Panc1 (cell line): ENCODE measurements around the gene FAM83F. TPM values are rescaled to one million over a fixed set of nuclear protein-coding genes. Genes with fewer than 3 reads are reported as not detected.

Experiments
- ATAC-seq: fragments of 200-7000 bp; cut with Tn5 transposase; 2 replicates; pipeline ENCODE4 v1.9.1; 2020; ENCODE audit warnings: mild to moderate bottlenecking, moderate library complexity
- BruUV-seq: library from RNA; stranded (reverse); fragments of 400-500 nt; replicated peaks from 2 replicates; lab custom pipeline; 2021; lab: Mats Ljungman, UMichigan
- CTCF ChIA-PET: fragments of 300-600 bp; sonication (Branson Sonifier 250); formaldehyde crosslinking; loops from one replicate; lab custom pipeline; 2022; ENCODE audit warnings: antibody characterized with exemption; lab: Charles Lee
- POLR2A ChIA-PET: fragments of 300-600 bp; sonication (Branson Sonifier 250); formaldehyde crosslinking; loops from one replicate; lab custom pipeline; 2022; ENCODE audit warnings: antibody characterized with exemption; lab: Charles Lee
- DNase-seq: peaks from one replicate; pipeline ENCODE4 v3.0.0-alpha.2; 2010; ENCODE audit warnings: low read depth, low spot score
- H3K27ac ChIP-seq: 2 replicates; pipeline ENCODE4 v1.5.1; 2011; ENCODE audit warnings: mild to moderate bottlenecking, low read length, inconsistent platforms
- H3K27me3 ChIP-seq: fragments of 200-500 bp; sonication (Bioruptor generic); 2 replicates; pipeline ENCODE4 v1.6.0; 2014; ENCODE audit warnings: low read length, inconsistent platforms; ENCODE audit not compliant: control insufficient read depth, insufficient read depth
- H3K36me3 ChIP-seq: fragments of 200-500 bp; sonication (Bioruptor generic); 2 replicates; pipeline ENCODE4 v1.5.1; 2014; ENCODE audit warnings: inconsistent platforms, mild to moderate bottlenecking, low read length, moderate library complexity; ENCODE audit not compliant: control insufficient read depth, insufficient read depth
- H3K4me1 ChIP-seq: 2 replicates; pipeline ENCODE4 v1.5.1; 2011; ENCODE audit warnings: inconsistent platforms, mild to moderate bottlenecking, low read length, moderate library complexity; ENCODE audit not compliant: control insufficient read depth, insufficient read depth
- H3K4me3 ChIP-seq, 2 experiments: 2 replicates each; pipeline ENCODE4 v1.5.1; 2011 to 2012; ENCODE audit warnings: low read depth in 2 of 2, low read length in 2 of 2, mild to moderate bottlenecking in 2 of 2, inconsistent platforms in 1 of 2, moderate library complexity in 1 of 2
- H3K9me3 ChIP-seq: fragments of 200-500 bp; sonication (Bioruptor generic); 2 replicates; pipeline ENCODE4 v1.5.1; 2014; ENCODE audit warnings: low read depth, mild to moderate bottlenecking, inconsistent platforms, low read length, moderate library complexity; ENCODE audit not compliant: control insufficient read depth, insufficient read depth
- CTCF ChIP-seq: fragments of 450-650 bp; IDR thresholded peaks from 2 replicates; pipeline ENCODE4 v1.5.1; 2017; ENCODE audit warnings: mild to moderate bottlenecking
- POLR2AphosphoS5 ChIP-seq: IDR thresholded peaks from 2 replicates; pipeline ENCODE4 v1.6.1; 2012; ENCODE audit warnings: mild to moderate bottlenecking, low read depth, low read length, moderate library complexity
- REST ChIP-seq, 2 experiments: IDR thresholded peaks; 2 replicates each; pipeline ENCODE4 v1.6.1; 2011 to 2012; ENCODE audit warnings: low read depth in 2 of 2, control low read depth in 1 of 2, low read length in 1 of 2, mild to moderate bottlenecking in 1 of 2, moderate library complexity in 1 of 2; ENCODE audit not compliant: insufficient read depth in 1 of 2
- SIN3A ChIP-seq: IDR thresholded peaks from 2 replicates; pipeline ENCODE4 v1.6.1; 2012; ENCODE audit warnings: low read depth, mild to moderate bottlenecking, low read length, moderate library complexity, borderline replicate concordance; ENCODE audit not compliant: insufficient read depth
- TCF7L2 ChIP-seq: IDR thresholded peaks from 2 replicates; pipeline ENCODE4 v1.6.1; 2011; ENCODE audit warnings: mild to moderate bottlenecking, low read depth, low read length, inconsistent platforms
- in situ Hi-C: cut with HindIII; loops from 2 replicates; pipeline ENCODE4 v1.10.0; 2016; ENCODE audit warnings: low sequenced_read_pairs, low pct_unique_long_range_greater_than_20kb
- intact Hi-C: fragments of 100-400 bp; cut with micrococcal nuclease; formaldehyde crosslinking; loops from one replicate; pipeline ENCODE4 v1.10.0; 2022; ENCODE audit not compliant: unreplicated experiment
- total RNA-seq: library from RNA; stranded (reverse); gene quantifications from one replicate; pipeline ENCODE4 v1.2.1, GENCODE V29; 2021; ENCODE audit not compliant: unreplicated experiment

FAM83F gene
- total RNA-seq, 1 experiment from 2014 or later = 0.05 TPM

GRCh38 chr22:40020956-40021355 is 26.2 kb downstream of the FAM83F start:
- ATAC-seq (no peak), DNase-seq (no peak)
- Histone ChIP-seq H3K27me3 (no peaks in the 10 kb centered on the region), H3K9me3 (no peaks in the 10 kb centered on the region), H3K36me3 (no peaks in the 10 kb centered on the region), H3K27ac (no peak overlapping the region), H3K4me1 (no peaks in the 10 kb centered on the region), H3K4me3 (no peak overlapping the region)
- TF ChIP-seq REST (IDR thresholded peaks at IDR 0.05; ENCODE audit: insufficient read depth in 1 of 2, low read depth in 2 of 2, low read length in 1 of 2) (no peak), SIN3A (no peak), TCF7L2 (no peak), POLR2AphosphoS5 (no peak), CTCF (no peak)
- POLR2A ChIA-PET = interaction anchor here (0.6 kb wide), 1 partner anchor 278 kb away, joined by 3 read pairs; no protein-coding TSS in a partner anchor
- CTCF ChIA-PET = no interaction called here
- intact Hi-C loops = loop anchor here (5.0 kb wide), 1 partner anchor 479 kb away; no protein-coding TSS in a partner anchor
- in situ Hi-C loops = no loop called here
- BruUV-seq = no TSS peak

- ChIA-PET CTCF (no interaction called here), POLR2A (no interaction called here)
- Histone ChIP-seq H3K27ac (no peak overlapping the region), H3K4me1 (no peaks in the 10 kb centered on the region), H3K27me3 (no peaks in the 10 kb centered on the region), H3K9me3 (no peaks in the 10 kb centered on the region), H3K36me3 (no peaks in the 10 kb centered on the region), H3K4me3 (no peak overlapping the region)
- intact Hi-C loops (loop anchor here (5.0 kb wide), 1 partner anchor 479 kb away; no protein-coding TSS in a partner anchor), in situ Hi-C loops (no loop called here)
- TF ChIP-seq CTCF (no peak), TCF7L2 (no peak), POLR2AphosphoS5 (no peak), REST (IDR thresholded peaks at IDR 0.05; ENCODE audit: insufficient read depth in 1 of 2, low read depth in 2 of 2, low read length in 1 of 2) (no peak), SIN3A (no peak)
- DNase-seq (no peak), ATAC-seq (no peak)
- no TSS peak for BruUV-seq
Observed at GRCh38 chr22:40021401-40022000, 26.7 kb downstream of the FAM83F start.
